Mesendoderm (in vitro differentiated cells): ENCODE data around the gene WASF2.
A peak's percentile ranks its signal among the peaks of the same experiment; 100 is the strongest.
"Not testable (repeated sequence)": the region's sequence is repeated elsewhere in the genome, so short reads cannot be mapped to it uniquely, and the experiment has no call there.

Source experiments
- DNase-seq: peaks from one replicate; pipeline ENCODE4 v3.0.0; 2013
- H2AK5ac ChIP-seq: 2 replicates; pipeline ENCODE4 v1.6.1; 2013; ENCODE audit warnings: low read length, inconsistent platforms
- H2BK120ac ChIP-seq: 2 replicates; pipeline ENCODE4 v1.6.1; 2013; ENCODE audit warnings: low read depth, mild to moderate bottlenecking, low read length, moderate library complexity, mixed read lengths
- H2BK15ac ChIP-seq: replicated peaks from 2 replicates; pipeline ENCODE4 v1.6.1; 2013; ENCODE audit warnings: low read depth, mild to moderate bottlenecking, moderate library complexity
- H2BK5ac ChIP-seq: 2 replicates; pipeline ENCODE4 v1.6.1; 2013; ENCODE audit warnings: low read length, inconsistent platforms
- H3K18ac ChIP-seq: 2 replicates; pipeline ENCODE4 v1.6.1; 2013; ENCODE audit warnings: mild to moderate bottlenecking, low read length, mixed read lengths
- H3K23ac ChIP-seq: one replicate; pipeline ENCODE4 v1.6.1; 2013; ENCODE audit warnings: low read length
- H3K27ac ChIP-seq: 2 replicates; pipeline ENCODE4 v1.5.1; 2013; ENCODE audit warnings: low read depth, mild to moderate bottlenecking, inconsistent platforms, low read length, moderate library complexity
- H3K27me3 ChIP-seq: 2 replicates; pipeline ENCODE4 v1.6.1; 2013; ENCODE audit warnings: low read length, control low read depth, mild to moderate bottlenecking, inconsistent platforms; ENCODE audit not compliant: insufficient read depth, poor library complexity
- H3K36me3 ChIP-seq: 2 replicates; pipeline ENCODE4 v1.6.1; 2013; ENCODE audit warnings: low read length, inconsistent platforms; ENCODE audit not compliant: control insufficient read depth, insufficient read depth
- H3K4ac ChIP-seq: one replicate; pipeline ENCODE4 v1.6.1; 2013; ENCODE audit warnings: low read depth, mild to moderate bottlenecking, low read length, moderate library complexity
- H3K4me1 ChIP-seq: 2 replicates; pipeline ENCODE4 v1.6.1; 2013; ENCODE audit warnings: low read depth, low read length, inconsistent platforms; ENCODE audit not compliant: control insufficient read depth
- H3K4me2 ChIP-seq: 2 replicates; pipeline ENCODE4 v1.6.1; 2013; ENCODE audit warnings: low read length
- H3K4me3 ChIP-seq: 2 replicates; pipeline ENCODE4 v1.5.1; 2013; ENCODE audit warnings: mild to moderate bottlenecking, low read length
- H3K56ac ChIP-seq: one replicate; pipeline ENCODE4 v1.6.1; 2013; ENCODE audit warnings: low read length
- H3K79me1 ChIP-seq: 2 replicates; pipeline ENCODE4 v1.6.1; 2013; ENCODE audit warnings: low read length, inconsistent platforms
- H3K79me2 ChIP-seq: 2 replicates; pipeline ENCODE4 v1.6.1; 2013; ENCODE audit warnings: mild to moderate bottlenecking, low read length; ENCODE audit not compliant: control insufficient read depth, insufficient read depth
- H3K9ac ChIP-seq: 2 replicates; pipeline ENCODE4 v1.6.1; 2013; ENCODE audit warnings: low read length, inconsistent platforms
- H4K5ac ChIP-seq: one replicate; pipeline ENCODE4 v1.6.1; 2013; ENCODE audit warnings: low read length
- H4K8ac ChIP-seq: one replicate; pipeline ENCODE4 v1.6.1; 2013; ENCODE audit warnings: low read depth, mild to moderate bottlenecking, control low read depth, low read length, moderate library complexity
- WGBS: extraction: QIAGEN DNeasy Blood & Tissue Kit; methylation state at CpG from one replicate; pipeline ENCODE4 v1.1.7; 2013; ENCODE audit warnings: low lambda C conversion rate, missing lambda C conversion rate; ENCODE audit not compliant: insufficient coverage; ENCODE audit errors: extremely low coverage; 5-methylcytosine and 5-hydroxymethylcytosine counted together

WASF2 gene

DNA sequence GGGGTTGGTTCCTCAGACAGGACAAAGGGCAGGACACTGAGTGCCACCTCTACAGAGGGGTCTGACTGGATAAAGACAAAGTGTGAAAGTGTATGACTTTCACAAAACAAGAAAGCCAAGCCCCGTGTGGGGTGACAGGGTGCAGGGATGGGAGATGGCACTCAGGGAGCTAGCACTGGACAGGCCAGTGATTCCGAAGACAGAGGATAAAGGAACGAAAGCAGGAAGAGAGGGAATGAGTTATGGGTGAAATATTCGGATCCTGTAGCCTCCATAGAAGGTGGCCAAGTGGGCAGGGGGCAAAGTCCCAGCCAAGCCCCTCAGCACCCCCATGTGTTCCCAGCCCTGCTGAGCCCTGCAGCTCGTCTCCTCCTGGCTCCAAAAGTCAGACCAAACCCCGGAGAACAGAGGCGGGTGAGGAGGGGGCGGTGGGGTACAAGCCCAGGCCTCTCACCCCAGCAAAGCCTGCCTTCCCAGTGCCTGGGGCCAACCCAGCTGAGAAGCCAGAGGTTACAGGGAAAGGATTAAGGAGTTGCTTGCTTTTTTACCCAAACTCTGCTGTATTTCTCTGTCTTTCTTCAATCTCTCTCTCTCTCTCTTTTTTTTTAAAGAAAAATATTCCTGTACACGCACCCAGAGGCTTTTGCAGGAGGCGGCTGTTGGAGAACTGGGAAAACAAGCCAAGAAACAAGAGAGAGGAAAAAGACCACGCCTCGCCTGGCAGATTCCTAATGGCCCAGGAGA is 14.0 kb upstream of the WASF2 start:
- no peaks in the 10 kb centered on the region for H3K36me3 ChIP-seq
- no peak overlapping the region for H3K4me2 ChIP-seq
- H3K9ac ChIP-seq, result peak overlapping the region; percentile 53
- peak overlapping the region; percentile 43 for H3K18ac ChIP-seq
- H3K79me1 ChIP-seq, result no peaks in the 10 kb centered on the region
- no peak overlapping the region for H2AK5ac ChIP-seq
- peak overlapping the region; percentile 82 for H3K4ac ChIP-seq
- no peak overlapping the region for H3K4me3 ChIP-seq
- H3K23ac ChIP-seq, result no peak overlapping the region
- H3K4me1 ChIP-seq, result no peaks in the 10 kb centered on the region
- H3K27me3 ChIP-seq, result no peaks in the 10 kb centered on the region
- H3K79me2 ChIP-seq, result no peaks in the 10 kb centered on the region
- peak overlapping the region; percentile 80 for H3K56ac ChIP-seq
- no peak overlapping the region for H4K5ac ChIP-seq
- H2BK15ac ChIP-seq, result peak overlapping the region; percentile 1
- peak overlapping the region; percentile 59 for H2BK5ac ChIP-seq
- H3K27ac ChIP-seq, result peak overlapping the region; percentile 73
- H4K8ac ChIP-seq, result no peak overlapping the region
- DNase-seq, result no peak
- no CpG with 5 or more reads among the region's 12 CpGs for WGBS
- peak overlapping the region; percentile 9 for H2BK120ac ChIP-seq

DNA sequence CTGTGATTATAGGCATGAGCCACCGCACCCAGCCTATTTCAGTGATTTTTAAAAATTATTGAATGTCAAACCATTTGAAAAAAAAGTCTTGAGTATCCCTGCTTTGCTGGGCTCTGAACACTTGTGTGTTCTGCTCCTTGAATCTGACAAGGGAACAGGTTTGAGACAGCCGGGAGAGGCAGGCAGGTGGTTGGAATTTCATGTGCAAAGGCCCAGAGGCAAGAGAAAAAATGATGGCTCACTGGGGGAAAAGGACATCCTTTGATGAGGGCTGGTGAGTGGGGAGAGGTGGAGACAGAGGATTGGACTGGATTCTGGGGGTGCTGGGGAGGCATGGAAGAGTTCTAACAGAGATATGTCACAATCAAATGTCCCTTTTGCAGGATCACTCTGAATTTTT is 13.1 kb upstream of the WASF2 start:
- H3K27ac ChIP-seq, result no peak overlapping the region

DNA sequence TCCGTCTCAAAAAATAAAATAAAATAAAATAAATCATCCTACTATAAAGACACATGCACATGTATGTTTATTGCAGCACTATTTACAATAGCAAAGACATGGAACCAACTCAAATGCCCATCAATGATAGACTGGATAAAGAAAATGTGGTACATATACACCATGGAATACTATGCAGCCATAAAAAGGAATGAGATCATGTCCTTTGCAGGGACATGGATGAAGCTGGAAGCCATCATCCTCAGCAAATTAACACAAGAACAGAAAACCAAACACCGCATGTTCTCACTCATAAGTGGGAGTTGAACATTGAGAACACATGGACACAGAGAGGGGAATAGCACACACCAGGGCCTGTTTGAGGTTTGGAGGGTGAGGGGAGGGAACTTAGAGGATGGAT is 11.2 kb upstream of the WASF2 start:
- not testable (repeated sequence) for H3K79me1 ChIP-seq, H3K23ac ChIP-seq, H4K5ac ChIP-seq, H3K27ac ChIP-seq, H3K36me3 ChIP-seq, H3K79me2 ChIP-seq, H2BK120ac ChIP-seq, H3K56ac ChIP-seq, H2BK5ac ChIP-seq, DNase-seq, H3K18ac ChIP-seq, H3K4me1 ChIP-seq, H3K4me2 ChIP-seq, H3K27me3 ChIP-seq, H3K4ac ChIP-seq, H3K4me3 ChIP-seq, H2BK15ac ChIP-seq, H2AK5ac ChIP-seq, H3K9ac ChIP-seq, H4K8ac ChIP-seq
- no CpG with 5 or more reads among the region's 2 CpGs for WGBS

More for the DNA sequence above, 13.1 kb upstream of the WASF2 start:
- Histone ChIP-seq H2BK120ac (no peak overlapping the region), H2BK5ac (no peak overlapping the region), H3K23ac (no peak overlapping the region), H3K36me3 (no peaks in the 10 kb centered on the region), H2AK5ac (no peak overlapping the region), H3K4me2 (no peak overlapping the region), H3K79me2 (no peaks in the 10 kb centered on the region), H4K8ac (no peak overlapping the region), H4K5ac (no peak overlapping the region), H3K9ac (no peak overlapping the region), H2BK15ac (no peak overlapping the region), H3K4ac (no peak overlapping the region), H3K79me1 (no peaks in the 10 kb centered on the region), H3K4me1 (no peaks in the 10 kb centered on the region), H3K18ac (no peak overlapping the region), H3K27me3 (no peaks in the 10 kb centered on the region), H3K56ac (no peak overlapping the region), H3K4me3 (no peak overlapping the region)
- no peak for DNase-seq
- WGBS, result no CpG with 5 or more reads among the region's 2 CpGs

DNA sequence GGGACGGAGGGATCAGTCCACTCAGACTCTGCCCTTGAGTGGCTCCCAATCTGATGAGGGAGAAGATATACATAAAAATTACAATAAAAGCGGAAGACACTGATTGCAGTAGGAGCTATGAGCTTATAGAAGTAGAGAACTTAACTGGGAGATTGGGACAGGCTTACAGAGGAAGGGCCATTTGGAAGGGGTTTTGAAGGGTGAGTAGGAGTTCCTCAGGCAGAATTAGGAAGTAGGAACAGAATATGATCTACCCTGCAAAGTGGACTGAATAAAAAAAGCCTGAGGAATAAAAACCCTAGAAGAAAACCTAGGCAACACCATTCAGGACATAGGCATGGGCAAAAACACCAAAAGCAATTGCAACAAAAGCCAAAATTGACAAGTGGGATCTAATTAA is 9.2 kb upstream of the WASF2 start:
- Histone ChIP-seq H4K8ac (no peak overlapping the region), H3K18ac (no peak overlapping the region), H2BK15ac (no peak overlapping the region), H3K4me2 (no peak overlapping the region), H3K4me1 (no peaks in the 10 kb centered on the region), H4K5ac (no peak overlapping the region), H3K79me2 (no peaks in the 10 kb centered on the region), H3K9ac (no peak overlapping the region), H3K79me1 (no peaks in the 10 kb centered on the region), H2AK5ac (no peak overlapping the region), H3K36me3 (no peaks in the 10 kb centered on the region), H3K4me3 (no peak overlapping the region), H2BK5ac (no peak overlapping the region), H2BK120ac (no peak overlapping the region), H3K27ac (no peak overlapping the region), H3K56ac (no peak overlapping the region), H3K27me3 (no peaks in the 10 kb centered on the region), H3K23ac (no peak overlapping the region), H3K4ac (no peak overlapping the region)
- no CpG with 5 or more reads among the region's 2 CpGs for WGBS
- DNase-seq, result no peak

DNA sequence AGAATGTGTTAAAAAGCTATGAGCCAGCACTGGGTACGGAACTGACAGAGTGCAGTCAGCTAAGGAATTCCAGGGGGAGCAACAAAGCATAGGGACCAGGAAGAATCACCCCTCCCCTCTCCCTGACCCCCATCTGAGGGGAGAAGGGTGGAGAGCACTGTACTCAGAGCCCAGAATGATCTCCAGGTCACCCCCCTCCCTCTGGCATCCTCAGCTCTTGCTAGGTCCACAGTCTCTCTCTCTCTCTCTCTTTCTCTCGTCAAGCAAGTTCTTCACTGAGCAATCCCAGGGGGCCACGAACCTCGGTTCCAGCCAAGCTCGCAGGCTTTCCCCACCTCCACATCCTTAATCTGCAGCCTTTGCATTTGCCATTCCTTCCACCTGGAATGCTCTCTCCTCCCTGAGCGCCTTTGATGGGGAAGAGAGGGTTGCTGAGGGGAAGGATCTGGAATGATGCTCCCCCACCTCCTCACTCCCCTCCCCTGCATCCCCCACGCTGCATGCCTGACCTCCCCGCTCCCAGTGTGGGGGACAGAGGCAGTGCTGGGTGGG is 6.7 kb upstream of the WASF2 start:
- peak; percentile 97 for DNase-seq
- H3K56ac ChIP-seq, result peak overlapping the region; percentile 34
- peak overlapping the region; percentile 4 for H3K9ac ChIP-seq
- H3K27ac ChIP-seq, result peak overlapping the region; percentile 13
- no peaks in the 10 kb centered on the region for H3K79me1 ChIP-seq
- peak overlapping the region; percentile 81 for H3K18ac ChIP-seq
- no peak overlapping the region for H2AK5ac ChIP-seq
- no peaks in the 10 kb centered on the region for H3K36me3 ChIP-seq
- no peak overlapping the region for H3K4ac ChIP-seq
- H4K5ac ChIP-seq, result no peak overlapping the region
- no CpG with 5 or more reads among the region's 8 CpGs for WGBS
- no peak overlapping the region for H3K4me3 ChIP-seq
- H3K23ac ChIP-seq, result no peak overlapping the region
- no peak overlapping the region for H2BK5ac ChIP-seq
- no peak overlapping the region for H4K8ac ChIP-seq
- H2BK15ac ChIP-seq, result no peak overlapping the region
- H3K4me2 ChIP-seq, result peak overlapping the region; percentile 1
- H2BK120ac ChIP-seq, result peak overlapping the region; percentile 2
- H3K4me1 ChIP-seq, result no peaks in the 10 kb centered on the region
- no peaks in the 10 kb centered on the region for H3K79me2 ChIP-seq
- no peaks in the 10 kb centered on the region for H3K27me3 ChIP-seq
